OCI-LY7 (cell line): ENCODE results near the gene GRN. TPM values are rescaled to one million over a fixed set of nuclear protein-coding genes. Genes with fewer than 3 reads are reported as not detected.

Experiments
- Bru-seq: library from RNA; stranded (reverse); fragments of 400-500 nt; gene quantifications from one replicate; lab custom pipeline; 2021; lab: Mats Ljungman, UMichigan
- BruChase-seq, 2 experiments: library from RNA; stranded (reverse); fragments of 400-500 nt; gene quantifications; one replicate each; lab custom pipeline; 2021; lab: Mats Ljungman, UMichigan
- BruUV-seq: library from RNA; stranded (reverse); fragments of 400-500 nt; replicated peaks from 2 replicates; lab custom pipeline; 2021; lab: Mats Ljungman, UMichigan
- CTCF ChIA-PET: fragments of 300-600 bp; sonication (Branson Sonifier 250); formaldehyde crosslinking; loops from one replicate; lab custom pipeline; 2022; ENCODE audit warnings: antibody characterized with exemption; ENCODE audit not compliant: unreplicated experiment; lab: Charles Lee
- POLR2A ChIA-PET: fragments of 300-600 bp; sonication (Branson Sonifier 250); formaldehyde crosslinking; loops from one replicate; lab custom pipeline; 2022; ENCODE audit warnings: antibody characterized with exemption; lab: Charles Lee
- DNase-seq: peaks from one replicate; pipeline ENCODE4 v3.0.0-alpha.2; 2015; ENCODE audit warnings: low spot score
- H2AFZ ChIP-seq: fragments of 200-600 bp; sonication (generic), shearing (Covaris generic); 2 replicates; pipeline ENCODE4 v1.6.1; 2014; ENCODE audit warnings: mild to moderate bottlenecking, antibody characterized with exemption, low read length, moderate library complexity
- H3K27ac ChIP-seq: fragments of 200-600 bp; sonication (generic); 2 replicates; pipeline ENCODE4 v1.5.1; 2014; ENCODE audit warnings: mixed run types, low read depth, mild to moderate bottlenecking, moderate library complexity, low read length, inconsistent platforms; ENCODE audit not compliant: poor library complexity, severe bottlenecking
- H3K36me3 ChIP-seq: fragments of 200-600 bp; sonication (generic); 2 replicates; pipeline ENCODE4 v1.6.1; 2014; ENCODE audit warnings: mild to moderate bottlenecking, antibody characterized with exemption, low read length, moderate library complexity, mixed read lengths; ENCODE audit not compliant: insufficient read depth
- H3K4me1 ChIP-seq: fragments of 200-600 bp; sonication (generic); 2 replicates; pipeline ENCODE4 v1.5.1; 2014; ENCODE audit warnings: mild to moderate bottlenecking, low read length; ENCODE audit not compliant: insufficient read depth, poor library complexity, severe bottlenecking
- H3K4me2 ChIP-seq: fragments of 200-600 bp; sonication (generic); 2 replicates; pipeline ENCODE4 v1.6.1; 2014; ENCODE audit warnings: mild to moderate bottlenecking, low read length
- H3K4me3 ChIP-seq: fragments of 200-600 bp; sonication (generic); 2 replicates; pipeline ENCODE4 v1.5.1; 2014; ENCODE audit warnings: mild to moderate bottlenecking, low read depth, low read length; ENCODE audit not compliant: poor library complexity, severe bottlenecking
- H3K79me2 ChIP-seq: fragments of 200-600 bp; sonication (generic); 2 replicates; pipeline ENCODE4 v1.6.1; 2016; ENCODE audit warnings: low read depth, mild to moderate bottlenecking, low read length, moderate library complexity, mixed read lengths; ENCODE audit not compliant: insufficient read depth
- H3K9me2 ChIP-seq: fragments of 200-600 bp; sonication (generic); 2 replicates; pipeline ENCODE4 v1.6.1; 2016; ENCODE audit warnings: mild to moderate bottlenecking, low read length, mixed read lengths; ENCODE audit not compliant: insufficient read depth
- H3K9me3 ChIP-seq: fragments of 200-600 bp; sonication (generic); 2 replicates; pipeline ENCODE4 v1.6.1; 2014; ENCODE audit warnings: mild to moderate bottlenecking, mixed run types, low read length, mixed read lengths
- H4K20me1 ChIP-seq: fragments of 200-600 bp; sonication (generic); 2 replicates; pipeline ENCODE4 v1.6.1; 2014; ENCODE audit warnings: mild to moderate bottlenecking, antibody characterized with exemption, low read length, moderate library complexity, mixed read lengths; ENCODE audit not compliant: insufficient read depth
- EZH2phosphoT487 ChIP-seq: fragments of 200-600 bp; sonication (generic); IDR thresholded peaks from 2 replicates; pipeline ENCODE4 v1.6.1; 2018; ENCODE audit warnings: low read depth, borderline replicate concordance, mild to moderate bottlenecking, mixed run types, antibody characterized with exemption, low read length, moderate library complexity, mixed read lengths
- intact Hi-C: fragments of 100-400 bp; cut with micrococcal nuclease; formaldehyde crosslinking; loops from one replicate; pipeline ENCODE4 v1.10.0; 2022; ENCODE audit not compliant: unreplicated experiment
- long read RNA-seq: library from polyadenylated mRNA; stranded (forward); transcript quantifications from one replicate; pipeline ENCODE4 v2.0.0, GENCODE V29; 2022
- total RNA-seq, 2 experiments: library from RNA; depleted of rRNA in 1 of 2; stranded (reverse); fragments of >200 nt in 1 of 2; shearing (Covaris generic) in 1 of 2; gene quantifications; 2 replicates each; pipeline ENCODE4 v1.2.3, GENCODE V29; 2014 to 2022
- TF ChIP-seq, protein P1 (sequence below): fragments of 200-600 bp; sonication (generic); conservative IDR thresholded peaks from 2 replicates; pipeline ENCODE4 v1.5.1; 2014; ENCODE audit warnings: mild to moderate bottlenecking, antibody characterized with exemption, low read length, moderate library complexity, mixed read lengths

Gene GRN
- total RNA-seq (2014; rRNA removed; shearing (Covaris generic)) (185 and 203 TPM in 2 replicates), total RNA-seq (2022) (228 and 247 TPM in 2 replicates), Bru-seq, nascent RNA (percentile 63 among the genes with signal in this experiment), BruChase-seq, experiment 1, labeled RNA remaining after a 6-hour chase (percentile 90 among the genes with signal in this experiment), BruChase-seq, experiment 2, labeled RNA remaining after a 2-hour chase (percentile 71 among the genes with signal in this experiment)
- long read RNA-seq, transcript GRN-201 (13 exons, 2,342 nt): major isoform, 331 of 518 reads
- long read RNA-seq, partial matches to known transcripts: 75 of 518 reads
- long read RNA-seq, other reads (novel, unspliced or antisense): 111 of 518 reads

GRCh38 chr17:44344939-44345453 is at the start of gene GRN:
Gene GRN, plus strand, starts transcription at chr17:44345302. Its CDS starts 3,863 bp downstream, at chr17:44349165.
- Histone ChIP-seq H3K79me2 (peaks cover 24% of the 10 kb centered on the region; the same call in 1 of the 2 replicates), H2AFZ (peak within 1 kb of the TSS; percentile 12; the same call in 1 of the 2 replicates), H3K4me3 (peak within 1 kb of the TSS; percentile 91), H3K4me1 (peaks cover 52% of the 10 kb centered on the region), H3K9me3 (no peaks in the 10 kb centered on the region), H3K36me3 (peaks cover 12% of the 10 kb centered on the region), H3K9me2 (no peaks in the 10 kb centered on the region), H3K4me2 (peak within 1 kb of the TSS; percentile 97), H3K27ac (peak within 1 kb of the TSS; percentile 90), H4K20me1 (no peaks in the 10 kb centered on the region)
- BruUV-seq: no TSS peak
- TF ChIP-seq, protein P1, sequence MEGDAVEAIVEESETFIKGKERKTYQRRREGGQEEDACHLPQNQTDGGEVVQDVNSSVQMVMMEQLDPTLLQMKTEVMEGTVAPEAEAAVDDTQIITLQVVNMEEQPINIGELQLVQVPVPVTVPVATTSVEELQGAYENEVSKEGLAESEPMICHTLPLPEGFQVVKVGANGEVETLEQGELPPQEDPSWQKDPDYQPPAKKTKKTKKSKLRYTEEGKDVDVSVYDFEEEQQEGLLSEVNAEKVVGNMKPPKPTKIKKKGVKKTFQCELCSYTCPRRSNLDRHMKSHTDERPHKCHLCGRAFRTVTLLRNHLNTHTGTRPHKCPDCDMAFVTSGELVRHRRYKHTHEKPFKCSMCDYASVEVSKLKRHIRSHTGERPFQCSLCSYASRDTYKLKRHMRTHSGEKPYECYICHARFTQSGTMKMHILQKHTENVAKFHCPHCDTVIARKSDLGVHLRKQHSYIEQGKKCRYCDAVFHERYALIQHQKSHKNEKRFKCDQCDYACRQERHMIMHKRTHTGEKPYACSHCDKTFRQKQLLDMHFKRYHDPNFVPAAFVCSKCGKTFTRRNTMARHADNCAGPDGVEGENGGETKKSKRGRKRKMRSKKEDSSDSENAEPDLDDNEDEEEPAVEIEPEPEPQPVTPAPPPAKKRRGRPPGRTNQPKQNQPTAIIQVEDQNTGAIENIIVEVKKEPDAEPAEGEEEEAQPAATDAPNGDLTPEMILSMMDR: no peak
- no peak for TF ChIP-seq EZH2phosphoT487
- DNase-seq: peak; percentile 95
- intact Hi-C loops: loop anchor here (1.0 to 5.0 kb wide), 4 partner anchors 129 to 273 kb away; partner anchors contain the start of genes G6PC3 and HROB
- CTCF ChIA-PET: interaction anchor here (1.0 to 2.0 kb wide), 5 partner anchors 10 to 135 kb away, joined by 3 to 8 read pairs (median 6); no protein-coding TSS in a partner anchor
- POLR2A ChIA-PET: interaction anchor here (1.7 kb wide), 1 partner anchor 9 kb away, joined by 11 read pairs; no protein-coding TSS in a partner anchor

DNA sequence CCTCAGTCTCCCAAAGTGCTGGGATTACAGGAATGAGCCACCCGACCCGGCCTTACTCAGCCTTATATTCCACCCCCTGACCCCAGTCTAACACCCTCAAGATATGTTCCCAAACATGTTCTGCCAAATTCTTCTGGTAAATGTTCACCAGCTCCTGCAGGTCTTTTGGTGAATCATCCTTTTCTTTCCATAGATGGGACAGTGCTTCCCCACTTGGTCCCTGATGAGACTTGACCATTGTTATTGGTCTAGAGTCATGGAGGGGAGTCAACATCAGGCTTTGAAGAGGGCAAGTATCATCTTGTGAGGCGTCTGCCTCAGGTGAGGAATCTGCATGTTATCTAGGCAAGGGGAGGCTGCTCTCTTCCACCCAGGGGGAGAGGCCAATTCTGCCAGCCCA is 47.1 kb upstream of the GRN start:
- Histone ChIP-seq H3K9me2 (0 out of 2 replicates have a peak, but pooled peaks cover 3% of the 10 kb centered on the region), H3K4me3 (no peak overlapping the region), H3K27ac (no peak overlapping the region), H3K36me3 (no peaks in the 10 kb centered on the region), H2AFZ (no peak overlapping the region), H3K4me1 (no peaks in the 10 kb centered on the region), H3K4me2 (no peak overlapping the region), H3K79me2 (no peaks in the 10 kb centered on the region), H4K20me1 (no peaks in the 10 kb centered on the region), H3K9me3 (no peaks in the 10 kb centered on the region)
- CTCF ChIA-PET: no interaction called here
- intact Hi-C loops: no loop called here
- DNase-seq: no peak
- BruUV-seq: no TSS peak
- POLR2A ChIA-PET: interaction anchor here (0.7 kb wide), 1 partner anchor 51 kb away, joined by 3 read pairs; no protein-coding TSS in a partner anchor
- no peak for TF ChIP-seq EZH2phosphoT487
- TF ChIP-seq, protein P1: no peak
